Measurements from ENCODE around the gene BTN2A1.

GRCh38 chr6:26465776-26466175, 8.0 kb downstream of the BTN2A1 start:
- TF ChIP-seq JUNB (IDR thresholded peaks at IDR 0.05) = no peak
- TF ChIP-seq CTCF (IDR thresholded peaks at IDR 0.05 in 2 of 3, conservative IDR thresholded peaks at IDR 0.05 in 1 of 3; ENCODE audit: control insufficient read depth in 2 of 3, extremely low read depth in 1 of 3, insufficient read depth in 1 of 3, low read depth in 3 of 3, low read length in 3 of 3) = no peak
- no peak for TF ChIP-seq ZBTB4 (CRISPR knock-in tag; IDR thresholded peaks at IDR 0.05)
- TF ChIP-seq, protein P1, sequence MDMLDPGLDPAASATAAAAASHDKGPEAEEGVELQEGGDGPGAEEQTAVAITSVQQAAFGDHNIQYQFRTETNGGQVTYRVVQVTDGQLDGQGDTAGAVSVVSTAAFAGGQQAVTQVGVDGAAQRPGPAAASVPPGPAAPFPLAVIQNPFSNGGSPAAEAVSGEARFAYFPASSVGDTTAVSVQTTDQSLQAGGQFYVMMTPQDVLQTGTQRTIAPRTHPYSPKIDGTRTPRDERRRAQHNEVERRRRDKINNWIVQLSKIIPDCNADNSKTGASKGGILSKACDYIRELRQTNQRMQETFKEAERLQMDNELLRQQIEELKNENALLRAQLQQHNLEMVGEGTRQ (IDR thresholded peaks at IDR 0.05; ENCODE audit: borderline replicate concordance, low read depth, low read length) = no peak
- TF ChIP-seq MEF2A (IDR thresholded peaks at IDR 0.05; ENCODE audit: insufficient read depth, low read depth, low read length) = no peak

All from GM12878 (cell line).